ENCODE data around the gene GEMIN8.

The GEMIN8 gene, protein sequence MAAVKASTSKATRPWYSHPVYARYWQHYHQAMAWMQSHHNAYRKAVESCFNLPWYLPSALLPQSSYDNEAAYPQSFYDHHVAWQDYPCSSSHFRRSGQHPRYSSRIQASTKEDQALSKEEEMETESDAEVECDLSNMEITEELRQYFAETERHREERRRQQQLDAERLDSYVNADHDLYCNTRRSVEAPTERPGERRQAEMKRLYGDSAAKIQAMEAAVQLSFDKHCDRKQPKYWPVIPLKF

DNA sequence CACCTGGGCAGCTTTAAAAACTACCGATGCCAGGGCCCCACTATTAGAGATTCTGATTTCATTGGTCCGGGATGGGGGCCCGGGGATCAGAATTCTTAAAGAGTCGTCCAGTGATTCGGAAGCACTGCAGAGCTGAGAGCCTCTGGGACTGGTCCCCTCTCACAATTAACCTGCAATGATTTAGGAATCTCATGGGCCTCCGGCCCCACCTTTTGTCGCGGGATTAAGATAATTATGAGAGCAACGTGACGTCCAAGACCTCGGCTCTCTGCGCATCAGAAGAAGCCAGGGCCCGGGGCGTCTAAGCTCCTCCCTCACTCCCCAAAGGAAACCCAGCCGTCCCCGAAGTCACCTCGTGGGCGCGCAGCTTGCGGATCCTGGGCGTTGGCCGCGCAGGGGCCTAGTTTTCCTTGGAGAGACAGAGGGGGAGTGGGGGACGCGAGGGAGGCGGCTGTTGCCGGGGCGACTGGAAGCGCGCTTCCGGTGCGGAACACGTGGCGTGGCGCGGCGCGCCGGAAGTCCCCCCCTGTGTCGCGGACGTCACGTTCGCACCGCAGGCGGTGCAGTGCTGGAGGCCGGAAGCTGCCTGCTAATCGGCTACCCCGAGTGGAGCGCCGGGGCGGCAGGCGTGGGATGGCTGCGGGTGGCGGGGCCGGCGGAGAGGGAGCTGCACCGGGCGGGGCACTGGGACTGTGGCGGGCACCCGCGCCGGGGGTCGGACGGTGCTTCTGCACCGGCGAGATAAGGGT lies at the start of gene GEMIN8:
Gene GEMIN8, minus strand, starts transcription at position 468 of the 749 bp plus-strand sequence. CDS start 8,414 bp downstream, outside the sequence.
- peak; percentile 60 for DNase-seq (ENCODE audit: low spot score)
- FAIRE-seq = no peak

DNA sequence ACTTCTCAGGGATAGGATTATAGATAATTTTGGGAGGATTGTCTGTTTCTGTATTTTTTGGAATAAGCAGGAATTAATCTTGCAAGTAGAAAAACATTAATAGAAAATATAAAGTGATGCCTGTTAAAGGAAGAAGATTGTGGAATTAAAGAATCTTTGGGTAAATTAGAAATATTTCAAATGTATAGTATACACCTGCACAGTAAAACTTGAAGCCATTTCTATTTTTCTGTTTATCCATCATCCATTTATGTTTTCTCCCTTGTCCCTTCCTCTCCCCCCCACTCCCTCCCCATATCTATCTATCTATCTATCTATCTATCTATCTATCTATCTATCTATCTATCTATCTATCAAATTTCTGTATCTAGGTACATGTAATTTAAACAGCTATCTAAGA lies 46.9 kb upstream of the GEMIN8 start:
- DNase-seq (ENCODE audit: low spot score) (no peak), FAIRE-seq (no peak)

- DNase-seq (ENCODE audit: low spot score) (no peak), FAIRE-seq (no peak)
Measured at GRCh38 chrX:14073556-14073955, 43.9 kb upstream of the GEMIN8 start.

DNA sequence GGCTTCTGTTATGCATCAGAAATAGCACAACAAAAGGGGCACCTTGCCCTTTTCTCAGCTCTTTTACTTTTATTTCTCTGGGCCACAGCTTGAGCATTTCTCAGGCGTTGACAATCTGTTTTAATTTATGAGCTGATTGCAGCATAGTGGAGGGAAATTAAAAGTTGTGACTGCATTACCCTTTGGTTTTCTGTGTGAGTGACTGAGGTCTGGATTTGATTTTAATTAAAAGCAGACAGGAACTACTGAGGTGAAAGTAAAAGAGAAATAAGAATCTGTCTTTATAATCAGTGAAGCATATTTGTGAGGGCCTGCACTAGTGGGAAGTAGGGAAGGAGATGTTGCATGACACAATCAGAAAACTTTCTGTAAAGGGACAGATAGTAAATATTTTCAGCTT lies 43.4 kb upstream of the GEMIN8 start:
- no peak for FAIRE-seq
- no peak for DNase-seq (ENCODE audit: low spot score)

GRCh38 chrX:14065800-14066199 lies 36.1 kb upstream of the GEMIN8 start:
- DNase-seq (ENCODE audit: low spot score) (no peak), FAIRE-seq (no peak)

DNA sequence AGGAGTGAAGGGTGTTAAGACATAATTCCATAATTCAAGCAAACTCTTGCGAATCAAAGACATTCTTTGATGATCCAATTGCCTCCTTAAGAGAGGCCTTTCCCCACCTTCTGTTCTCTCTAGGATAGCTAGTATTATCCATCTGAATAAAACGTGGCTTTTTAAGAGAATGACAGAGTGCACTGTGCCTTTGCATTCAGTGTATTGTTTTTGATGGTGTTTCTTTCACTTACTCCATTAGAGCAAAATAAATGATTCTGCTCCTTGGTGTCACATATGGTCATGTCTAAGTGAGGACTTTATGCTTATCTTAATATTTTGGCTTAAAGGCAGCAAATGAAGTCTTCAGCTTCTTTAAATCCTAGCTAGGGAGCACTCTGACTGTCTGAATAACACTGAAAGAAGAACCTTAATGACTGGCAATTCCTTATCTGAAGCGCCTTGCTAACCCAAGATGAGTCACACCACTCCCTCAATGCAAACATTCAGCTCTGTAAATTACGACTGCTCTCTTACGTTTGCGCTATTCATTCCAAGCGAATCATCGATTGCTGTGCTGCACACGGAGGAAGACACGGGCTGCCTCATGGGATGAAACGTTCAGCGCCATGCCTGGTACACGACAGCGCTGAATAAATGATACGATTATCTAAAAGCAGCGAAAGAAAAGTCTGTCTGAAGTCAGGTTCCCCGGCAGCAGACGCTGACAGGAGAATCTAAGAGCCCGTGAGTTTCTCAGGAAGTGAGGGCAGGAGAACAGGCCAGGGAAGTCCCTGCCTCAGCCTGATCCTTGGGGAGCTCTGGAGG lies 35.1 kb upstream of the GEMIN8 start:
- DNase-seq (ENCODE audit: low spot score) = peak; percentile 17
- FAIRE-seq = no peak

GRCh38 chrX:14062524-14062923 lies 32.8 kb upstream of the GEMIN8 start:
- FAIRE-seq (no peak), DNase-seq (ENCODE audit: low spot score) (no peak)

- no peak for FAIRE-seq
- no peak for DNase-seq (ENCODE audit: low spot score)
Measured at GRCh38 chrX:14056206-14056605, 26.5 kb upstream of the GEMIN8 start.

GRCh38 chrX:14051416-14051815 lies 21.7 kb upstream of the GEMIN8 start:
- FAIRE-seq = no peak

DNA sequence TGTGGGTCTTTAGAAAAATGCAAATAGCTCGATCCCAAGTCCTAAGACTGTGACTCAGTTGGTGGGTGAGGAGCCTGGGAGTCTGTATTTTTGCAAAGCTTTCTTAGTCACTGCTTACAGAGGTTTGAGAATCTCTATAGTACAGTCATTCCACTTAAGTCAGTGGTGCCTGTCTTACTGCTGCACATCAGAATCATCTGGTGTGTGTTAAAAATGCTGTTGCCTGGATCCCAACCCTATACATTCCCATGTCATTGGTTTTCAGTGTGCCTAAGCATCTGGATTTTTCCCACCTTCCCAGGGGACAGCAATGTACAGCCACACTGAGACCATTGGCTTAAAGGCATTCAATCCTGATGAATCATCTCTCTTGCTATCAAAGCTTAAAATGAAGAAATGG lies 21.0 kb upstream of the GEMIN8 start:
- DNase-seq (ENCODE audit: low spot score) (no peak), FAIRE-seq (no peak)

More at GRCh38 chrX:14051416-14051815, 21.7 kb upstream of the GEMIN8 start:
- DNase-seq (ENCODE audit: low spot score) = no peak

GRCh38 chrX:14043209-14043608 lies 13.5 kb upstream of the GEMIN8 start:
- DNase-seq (ENCODE audit: low spot score) = no peak
- no peak for FAIRE-seq

DNA sequence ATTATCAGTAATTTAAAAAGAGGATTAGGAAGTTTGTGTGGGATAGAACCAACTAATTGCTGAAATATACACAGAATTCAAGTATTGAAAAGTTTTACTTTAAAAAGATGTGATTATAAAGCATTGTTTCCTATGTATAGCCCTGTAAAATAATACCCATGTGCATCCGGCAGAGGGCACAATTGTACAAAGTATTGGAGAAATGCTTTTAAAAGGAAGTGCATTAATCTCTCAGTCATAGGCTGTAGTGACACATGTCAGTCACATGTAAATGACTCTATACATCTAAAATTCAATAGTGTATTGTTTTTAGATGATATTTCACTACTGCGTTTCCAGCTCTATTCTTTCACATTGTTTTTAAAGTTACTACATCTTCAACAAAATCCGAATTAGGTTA lies 9.7 kb upstream of the GEMIN8 start:
- FAIRE-seq = no peak
- no peak for DNase-seq (ENCODE audit: low spot score)

- FAIRE-seq (no peak), DNase-seq (ENCODE audit: low spot score) (no peak)
Measured at GRCh38 chrX:14038375-14039085, 8.8 kb upstream of the GEMIN8 start.

DNA sequence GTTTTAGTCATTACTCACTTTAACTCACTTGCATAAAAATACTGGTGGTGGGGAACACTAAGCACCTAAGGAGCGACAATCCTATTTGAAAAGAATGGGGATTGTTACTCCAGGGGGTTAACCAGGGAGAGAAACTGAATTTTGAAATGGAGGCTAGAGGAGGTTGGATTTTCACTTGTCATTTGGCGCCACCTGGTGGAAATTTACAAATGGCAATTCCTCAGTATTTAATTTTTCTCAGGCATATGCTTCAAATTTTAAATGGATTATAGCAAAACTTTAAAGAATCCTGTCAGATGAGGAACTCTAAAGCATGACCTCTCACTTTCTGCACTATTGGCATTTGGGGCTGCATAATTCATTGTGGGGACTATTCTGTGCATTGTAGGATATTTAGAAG lies 2.7 kb upstream of the GEMIN8 start:
- no peak for FAIRE-seq
- no peak for DNase-seq (ENCODE audit: low spot score)

DNA sequence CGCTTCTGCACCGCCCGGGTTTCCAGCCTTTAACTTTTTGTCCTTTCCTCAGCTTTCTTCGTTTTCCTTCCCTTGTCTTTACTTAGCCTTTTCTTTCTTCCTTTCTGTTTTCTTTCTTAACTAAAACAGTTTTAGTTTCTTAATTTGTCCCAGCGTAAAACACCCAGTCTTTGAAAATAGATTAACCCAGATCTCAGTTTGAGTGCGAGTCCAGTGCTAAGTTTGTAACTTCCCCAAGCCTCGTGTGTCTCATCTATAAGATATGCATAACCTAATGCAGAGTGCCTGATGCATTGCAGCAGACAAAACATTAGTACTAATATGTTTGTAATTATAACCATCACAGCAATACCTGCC lies 460 bp upstream of the GEMIN8 start:
- DNase-seq (ENCODE audit: low spot score) (no peak), FAIRE-seq (no peak)

DNA sequence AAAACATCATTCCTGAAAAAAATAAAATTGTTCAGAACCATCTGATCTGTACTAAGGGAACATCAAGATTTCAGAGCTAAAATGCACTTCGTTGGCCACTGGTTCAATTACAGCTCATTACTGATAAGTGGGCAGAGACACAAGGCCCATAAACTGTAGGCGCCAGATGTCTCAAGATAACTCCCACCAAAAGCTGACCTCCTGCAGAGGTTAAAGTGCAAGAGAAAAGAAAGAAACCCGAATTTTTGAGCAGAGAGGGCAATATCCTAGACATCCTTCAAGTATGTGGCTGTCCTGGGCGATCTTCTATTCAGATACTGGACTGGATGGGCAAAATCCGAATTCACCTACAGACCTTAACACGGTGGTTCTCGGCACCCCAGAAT lies 660 bp downstream of the GEMIN8 start:
- FAIRE-seq (no peak), DNase-seq (ENCODE audit: low spot score) (no peak)

DNA sequence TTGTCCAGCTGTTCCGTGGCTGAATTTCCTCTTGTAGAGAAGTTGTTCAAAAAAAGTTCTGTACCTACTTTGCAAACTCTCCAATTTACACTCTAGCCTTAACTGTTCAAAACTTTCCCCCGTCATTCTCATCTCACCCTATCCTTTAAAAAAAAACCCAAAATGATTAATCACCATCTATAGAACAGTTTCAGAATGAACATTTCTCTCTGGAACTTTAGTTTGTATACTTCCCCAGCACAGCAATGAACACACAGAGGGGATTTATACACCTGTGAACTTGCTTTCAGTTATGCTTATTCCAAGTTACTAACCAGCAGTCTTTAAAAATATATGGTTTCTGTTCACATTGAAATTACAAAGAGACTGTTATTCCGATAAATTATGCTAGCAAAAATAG lies 1.2 kb downstream of the GEMIN8 start:
- DNase-seq (ENCODE audit: low spot score) (no peak), FAIRE-seq (no peak)

- FAIRE-seq (no peak), DNase-seq (ENCODE audit: low spot score) (no peak)
Measured at GRCh38 chrX:14027511-14028019, 2.1 kb downstream of the GEMIN8 start.

- FAIRE-seq (no peak), DNase-seq (ENCODE audit: low spot score) (no peak)
Measured at GRCh38 chrX:14027036-14027435, 2.7 kb downstream of the GEMIN8 start.

DNA sequence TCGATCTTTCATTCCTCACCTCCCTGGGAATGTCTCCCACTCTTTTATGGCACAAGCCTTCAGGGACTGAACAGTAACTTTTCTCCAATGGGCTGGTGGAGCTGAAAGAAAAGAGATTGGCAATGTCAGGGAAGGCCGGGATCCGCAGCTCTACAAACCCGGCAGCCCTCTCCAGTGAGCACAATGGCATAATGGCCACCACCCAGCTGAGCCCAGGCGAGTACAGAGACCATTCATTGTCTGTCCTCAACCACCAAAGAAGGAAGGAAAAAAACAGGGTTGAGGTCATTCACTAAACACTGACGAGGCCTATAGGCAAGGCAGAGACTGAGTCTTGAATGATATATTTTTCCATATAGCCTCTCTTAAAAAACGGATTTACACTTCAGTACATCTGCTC lies 3.6 kb downstream of the GEMIN8 start:
- DNase-seq (ENCODE audit: low spot score) (no peak), FAIRE-seq (no peak)

DNA sequence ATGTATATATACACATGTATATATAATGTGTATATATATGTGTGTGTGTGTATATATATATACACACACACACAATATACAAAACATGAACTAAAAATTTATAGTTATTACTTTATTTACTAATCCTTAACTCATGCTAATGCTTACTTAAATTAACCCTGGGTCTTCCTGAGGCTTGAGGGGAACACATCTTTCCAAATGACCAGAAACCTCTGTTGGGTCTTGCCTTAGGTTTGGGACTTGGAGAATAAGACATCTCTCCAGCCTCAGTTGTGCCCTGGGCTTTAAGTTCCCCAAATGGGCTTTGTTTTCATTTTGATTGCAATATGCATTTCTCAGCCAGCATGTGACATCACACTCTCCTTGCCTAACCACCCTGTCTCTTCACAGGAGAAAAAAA lies 7.7 kb downstream of the GEMIN8 start:
- FAIRE-seq = no peak

GRCh38 chrX:14017399-14017798 lies 12.3 kb downstream of the GEMIN8 start:
- no peak for DNase-seq (ENCODE audit: low spot score)
- FAIRE-seq = no peak

More for the DNA sequence above, 7.7 kb downstream of the GEMIN8 start:
- DNase-seq (ENCODE audit: low spot score) = no peak
